Muscle layer of colon (tissue), 2 donors: ENCODE results near the gene KLHDC10.
"Not testable (repeated sequence)": the region's sequence is repeated elsewhere in the genome, so short reads cannot be mapped to it uniquely, and the experiment has no call there.

Experiments
- H3K27ac ChIP-seq: one replicate; pipeline ENCODE4 v1.7.0; 2013; ENCODE audit warnings: low read depth, mild to moderate bottlenecking, low read length, moderate library complexity
- H3K27me3 ChIP-seq, 2 donors: one replicate each; pipeline ENCODE4 v1.7.0; 2013; ENCODE audit warnings: low read length in 2 of 2, mild to moderate bottlenecking in 2 of 2; ENCODE audit not compliant: insufficient read depth in 2 of 2, control insufficient read depth in 1 of 2
- H3K36me3 ChIP-seq: one replicate; pipeline ENCODE4 v1.7.0; 2013; ENCODE audit warnings: mild to moderate bottlenecking, low read length; ENCODE audit not compliant: insufficient read depth
- H3K4me1 ChIP-seq: one replicate; pipeline ENCODE4 v1.7.0; 2013; ENCODE audit warnings: mild to moderate bottlenecking, low read length; ENCODE audit not compliant: insufficient read depth
- H3K4me3 ChIP-seq, 2 donors: one replicate each; pipeline ENCODE4 v1.7.0; 2013; ENCODE audit warnings: low read length in 2 of 2, low read depth in 1 of 2, mild to moderate bottlenecking in 1 of 2, moderate library complexity in 1 of 2
- H3K9ac ChIP-seq: one replicate; pipeline ENCODE4 v1.7.0; 2013; ENCODE audit warnings: low read length
- H3K9me3 ChIP-seq: one replicate; pipeline ENCODE4 v1.7.0; 2013; ENCODE audit warnings: mild to moderate bottlenecking, low read length
- donor health status: abdominal sarcoma.
- donor health status: Adenocarcinoma of cecum.

KLHDC10 gene

DNA sequence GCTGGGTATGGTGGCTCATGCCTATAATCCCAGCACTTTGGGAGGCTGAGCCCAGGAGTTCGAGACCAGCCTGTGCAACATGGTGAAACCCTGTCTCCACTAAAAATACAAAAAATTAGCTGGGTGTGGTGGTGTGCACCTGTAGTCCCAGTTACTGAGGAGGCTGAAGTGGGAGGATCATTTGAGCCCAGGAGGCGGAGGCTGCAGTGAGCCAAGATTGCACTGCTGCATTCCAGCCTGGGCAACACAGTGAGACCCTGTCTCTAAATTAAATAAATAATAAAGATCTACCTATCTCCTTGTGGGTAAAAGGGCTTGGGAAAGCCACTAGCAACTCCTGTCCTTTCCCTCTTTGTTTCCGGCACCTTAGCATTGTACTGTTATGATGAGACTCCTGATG lies 56.5 kb downstream of the KLHDC10 start:
- peaks cover 37% of the 10 kb centered on the region for H3K36me3 ChIP-seq

DNA sequence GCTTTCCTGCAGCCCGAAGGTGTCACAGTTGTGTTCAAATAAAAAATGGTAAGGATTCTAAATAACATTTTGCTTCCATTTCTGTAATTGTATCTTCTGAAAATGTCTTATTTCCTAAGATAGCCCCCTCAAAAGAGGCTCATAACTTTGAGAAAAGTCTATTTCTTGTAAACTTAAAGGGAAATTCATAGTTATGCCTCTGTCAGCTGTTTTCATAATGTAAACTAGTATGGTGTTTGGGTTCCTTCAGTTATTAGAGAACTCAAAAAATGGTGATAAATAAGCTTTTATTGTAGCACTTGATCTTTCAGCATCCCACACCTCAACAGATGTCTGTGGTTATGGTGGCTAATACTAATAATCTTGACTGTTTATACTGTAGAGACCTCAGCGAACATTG lies 57.1 kb downstream of the KLHDC10 start:
- Histone ChIP-seq H3K9ac (no peak overlapping the region), H3K27me3 (no peaks in the 10 kb centered on the region), H3K4me3 (no peak overlapping the region), H3K9me3 (no peaks in the 10 kb centered on the region), H3K27ac (no peak overlapping the region), H3K36me3 (peaks cover 32% of the 10 kb centered on the region), H3K4me1 (peaks cover 13% of the 10 kb centered on the region)

More for the DNA sequence above, 56.5 kb downstream of the KLHDC10 start:
- H3K9me3 ChIP-seq, H3K27ac ChIP-seq, H3K9ac ChIP-seq, H3K4me3 ChIP-seq, H3K27me3 ChIP-seq: not testable (repeated sequence)
- H3K4me1 ChIP-seq: peaks cover 13% of the 10 kb centered on the region

DNA sequence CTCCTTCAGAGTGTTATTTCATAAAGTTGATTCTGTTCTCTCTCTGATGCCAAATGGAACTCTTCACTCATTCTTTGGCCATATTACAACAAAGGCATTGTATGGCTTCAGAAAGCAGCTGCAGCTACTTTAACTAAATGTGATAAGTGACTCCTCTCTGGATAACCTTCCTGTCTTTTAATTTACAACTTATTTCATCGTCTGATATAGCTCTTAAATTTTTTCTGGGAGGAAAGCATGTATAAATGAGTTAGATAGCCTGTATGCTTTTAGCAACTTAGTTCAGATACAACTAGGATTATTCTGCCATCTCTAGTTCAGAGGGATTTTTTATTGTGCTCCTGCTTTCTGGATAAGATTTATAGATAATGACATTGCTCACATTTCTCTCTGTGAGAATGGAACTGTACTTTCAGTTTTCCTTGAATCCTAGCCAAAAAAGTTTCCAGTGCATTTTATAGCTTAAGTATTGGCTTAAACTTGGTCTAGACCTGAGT lies 57.5 kb downstream of the KLHDC10 start:
- Histone ChIP-seq H3K9me3 (no peaks in the 10 kb centered on the region), H3K36me3 (peaks cover 28% of the 10 kb centered on the region), H3K4me3 (no peak overlapping the region), H3K27ac (no peak overlapping the region), H3K4me1 (peaks cover 13% of the 10 kb centered on the region), H3K27me3 (no peaks in the 10 kb centered on the region), H3K9ac (no peak overlapping the region)

DNA sequence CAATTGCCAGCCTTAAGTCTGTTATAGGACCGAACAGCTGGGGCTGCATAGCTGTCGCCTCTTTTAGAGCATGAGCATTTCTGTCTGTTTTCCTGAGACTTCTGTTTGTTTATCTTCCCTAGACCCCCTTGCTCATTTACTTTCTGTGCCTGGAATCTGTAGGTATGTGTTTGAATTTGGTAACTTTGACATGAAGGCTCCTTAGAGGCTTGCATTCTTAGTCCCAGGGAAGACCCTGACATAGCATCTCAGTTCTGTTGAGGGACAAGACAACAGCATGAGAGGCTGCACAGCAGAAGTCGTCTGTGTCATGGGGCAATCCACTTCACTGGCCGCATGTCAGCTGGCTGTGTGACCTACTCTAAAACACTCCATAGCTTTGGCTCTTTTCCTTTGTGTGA lies 58.7 kb downstream of the KLHDC10 start:
- no peak overlapping the region for H3K4me3 ChIP-seq
- no peaks in the 10 kb centered on the region for H3K9me3 ChIP-seq
- H3K9ac ChIP-seq: no peak overlapping the region
- no peaks in the 10 kb centered on the region for H3K27me3 ChIP-seq
- H3K27ac ChIP-seq: no peak overlapping the region
- H3K36me3 ChIP-seq: peaks cover 33% of the 10 kb centered on the region
- H3K4me1 ChIP-seq: peaks cover 13% of the 10 kb centered on the region

DNA sequence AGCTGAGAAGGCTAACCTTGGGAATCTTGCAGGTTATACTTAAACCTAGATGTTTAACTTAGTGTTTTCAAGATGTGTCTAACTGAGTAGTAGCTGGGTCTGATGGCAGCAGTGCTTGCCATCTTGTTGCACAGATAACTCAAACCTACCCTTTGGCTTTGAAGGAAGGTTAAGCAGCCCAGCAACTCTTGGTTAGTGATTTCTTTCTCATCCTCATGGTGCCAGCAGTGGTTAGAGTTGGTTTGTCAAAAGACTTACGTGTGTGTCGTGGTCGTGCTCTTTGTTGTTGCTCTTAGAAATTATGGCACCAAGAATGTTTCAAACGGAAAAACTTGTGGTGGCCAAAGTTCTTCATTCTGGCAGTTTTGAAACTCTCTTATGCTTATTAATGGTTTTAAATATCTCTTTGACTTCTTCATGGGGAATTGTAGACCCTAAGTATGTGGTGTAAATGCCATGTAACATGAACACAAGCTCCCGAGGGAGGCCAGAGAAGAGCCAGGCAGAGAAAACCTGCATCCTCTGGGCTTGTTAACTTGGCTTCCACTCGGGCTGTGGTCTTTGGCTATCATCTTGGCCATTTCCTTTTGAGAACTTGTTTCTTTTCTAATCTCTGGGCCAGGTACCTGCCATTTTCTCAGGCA lies 61.0 kb downstream of the KLHDC10 start:
- H3K27ac ChIP-seq: no peak overlapping the region
- H3K4me1 ChIP-seq: peaks cover 13% of the 10 kb centered on the region
- no peak overlapping the region for H3K4me3 ChIP-seq
- H3K36me3 ChIP-seq: peaks cover 33% of the 10 kb centered on the region
- no peak overlapping the region for H3K9ac ChIP-seq
- H3K27me3 ChIP-seq: no peaks in the 10 kb centered on the region
- no peaks in the 10 kb centered on the region for H3K9me3 ChIP-seq

DNA sequence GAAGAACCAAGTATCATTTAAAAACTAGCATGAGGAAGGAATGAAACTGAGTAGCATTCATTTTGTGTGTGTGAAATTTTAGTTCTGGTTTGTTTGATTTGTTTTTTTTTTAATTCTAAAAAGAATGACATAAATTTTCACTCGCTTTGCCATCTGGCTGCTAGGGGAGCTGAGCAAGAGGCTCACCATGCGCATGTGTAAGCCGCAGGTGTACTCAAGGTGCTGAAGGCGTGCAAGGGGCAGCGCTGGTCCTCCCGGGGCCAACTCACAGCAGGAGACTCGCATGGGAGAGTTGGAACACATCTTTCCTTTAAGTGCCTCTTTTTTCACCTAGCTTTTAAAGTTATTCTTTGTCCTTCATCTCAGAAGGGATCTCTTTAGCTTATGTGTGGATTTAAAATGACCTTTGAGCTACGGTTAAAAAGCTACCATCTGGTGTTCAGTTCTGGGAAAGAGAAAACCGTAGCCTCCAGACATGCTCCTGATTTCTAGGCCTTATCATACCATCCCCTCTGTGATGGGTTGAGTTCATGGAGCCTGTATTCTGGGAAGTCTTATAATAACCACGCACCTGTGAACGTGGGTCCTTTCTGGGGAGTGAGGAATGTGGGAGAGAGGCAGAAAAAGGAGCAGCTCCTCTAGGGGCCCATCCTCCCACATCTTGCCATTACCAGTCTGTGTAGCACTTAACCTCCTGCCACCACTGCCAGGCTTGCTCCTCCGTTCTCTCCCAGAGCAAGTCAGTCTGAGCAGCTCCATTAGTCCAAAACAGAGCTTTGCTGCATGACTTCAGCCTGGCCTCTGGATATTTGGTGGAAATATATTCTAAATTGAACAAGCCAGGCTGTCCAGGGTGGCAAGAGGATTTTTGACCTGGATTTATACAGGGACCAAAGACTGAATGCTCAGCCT lies 61.9 kb downstream of the KLHDC10 start:
- H3K9ac ChIP-seq: no peak overlapping the region
- H3K27me3 ChIP-seq: no peaks in the 10 kb centered on the region
- peaks cover 12% of the 10 kb centered on the region for H3K4me1 ChIP-seq
- no peak overlapping the region for H3K4me3 ChIP-seq
- no peaks in the 10 kb centered on the region for H3K9me3 ChIP-seq
- H3K36me3 ChIP-seq: peaks cover 37% of the 10 kb centered on the region
- no peak overlapping the region for H3K27ac ChIP-seq

DNA sequence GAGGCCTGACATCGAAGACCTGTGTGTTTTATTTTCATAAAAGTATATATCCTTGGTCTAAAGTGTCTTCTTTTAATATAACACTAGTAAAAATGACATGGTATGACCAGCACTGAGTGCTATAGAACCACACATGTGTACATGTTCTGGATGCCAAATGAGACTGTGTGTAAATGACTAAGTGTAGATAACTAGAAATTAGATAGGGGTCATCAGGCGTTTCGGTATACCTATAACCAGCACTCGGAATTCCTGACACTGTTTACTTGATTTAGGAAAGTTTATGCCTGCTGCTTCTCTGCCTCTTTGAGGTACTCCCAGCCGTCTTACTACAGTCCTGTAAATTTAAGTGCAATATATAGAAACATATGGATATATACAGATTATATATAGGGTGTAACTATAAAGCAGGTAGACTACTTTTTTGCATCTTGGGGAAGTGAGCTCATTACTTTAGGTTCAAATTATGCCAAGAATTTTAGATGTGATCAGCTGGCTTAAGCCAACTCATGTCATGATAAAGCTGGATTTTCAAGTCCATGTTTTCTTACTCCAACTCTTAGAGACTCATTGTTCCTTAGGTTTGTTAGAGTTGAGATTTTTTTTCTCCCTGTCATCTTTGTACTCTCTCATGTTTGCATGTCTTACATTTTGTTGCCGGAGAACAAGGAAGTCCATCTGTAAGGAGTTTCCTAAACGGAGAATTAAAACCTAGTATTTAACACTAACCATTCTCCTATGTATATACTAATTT lies 62.9 kb downstream of the KLHDC10 start:
- H3K36me3 ChIP-seq: peaks cover 44% of the 10 kb centered on the region
- no peak overlapping the region for H3K9ac ChIP-seq
- no peaks in the 10 kb centered on the region for H3K9me3 ChIP-seq
- H3K27me3 ChIP-seq: no peaks in the 10 kb centered on the region
- no peak overlapping the region for H3K27ac ChIP-seq
- H3K4me1 ChIP-seq: peaks cover 2% of the 10 kb centered on the region
- no peak overlapping the region for H3K4me3 ChIP-seq

DNA sequence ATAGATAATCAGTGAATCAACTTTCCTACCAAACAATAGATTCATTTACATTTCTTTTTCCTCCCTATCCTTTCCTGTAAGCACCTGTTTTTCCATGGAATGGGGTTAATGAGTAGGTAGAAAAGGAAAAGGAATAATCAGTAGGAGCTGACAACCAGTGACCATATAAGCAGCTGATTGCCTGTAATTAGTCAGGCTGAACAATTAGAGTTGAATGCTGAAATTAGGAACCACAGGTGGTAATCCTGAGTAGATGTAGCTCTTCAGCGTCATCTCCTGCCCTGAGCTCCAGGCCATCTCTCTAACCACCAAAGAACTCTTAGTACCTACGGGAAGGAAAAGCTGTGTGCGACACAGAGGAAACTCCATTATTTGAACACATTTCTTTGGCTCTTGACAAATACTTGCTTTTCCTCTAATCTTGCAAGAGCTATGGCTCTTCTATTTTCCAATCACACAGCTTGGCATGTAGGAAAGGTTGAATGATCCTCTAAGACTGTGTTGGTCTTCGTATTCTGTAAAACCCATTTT lies 63.8 kb downstream of the KLHDC10 start:
- Histone ChIP-seq H3K36me3 (peaks cover 44% of the 10 kb centered on the region), H3K9me3 (no peaks in the 10 kb centered on the region), H3K4me3 (no peak overlapping the region), H3K4me1 (no peaks in the 10 kb centered on the region), H3K27me3 (no peaks in the 10 kb centered on the region), H3K9ac (no peak overlapping the region), H3K27ac (no peak overlapping the region)

DNA sequence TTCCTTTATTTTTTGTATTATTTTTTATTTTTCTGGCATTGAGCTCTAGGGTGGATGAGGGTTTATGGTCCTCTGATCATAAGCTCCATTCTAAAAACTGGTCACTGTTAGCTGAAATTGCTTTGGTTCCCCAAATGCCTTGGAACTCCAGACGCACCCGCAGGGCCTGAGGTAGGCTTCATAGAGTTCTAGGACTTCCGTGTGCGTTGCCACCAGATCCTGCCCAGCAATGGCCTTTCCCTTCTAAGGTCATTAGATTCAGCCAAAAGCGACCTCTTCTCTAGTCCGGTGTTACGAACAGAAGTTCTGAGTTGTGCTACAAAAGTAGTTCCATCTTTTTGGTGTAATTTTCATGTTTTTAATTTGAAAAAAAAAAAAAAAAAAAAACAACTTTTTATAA lies 64.4 kb downstream of the KLHDC10 start:
- H3K27ac ChIP-seq: no peak overlapping the region
- no peak overlapping the region for H3K4me3 ChIP-seq
- no peaks in the 10 kb centered on the region for H3K27me3 ChIP-seq
- H3K9me3 ChIP-seq: no peaks in the 10 kb centered on the region
- peaks cover 44% of the 10 kb centered on the region for H3K36me3 ChIP-seq
- H3K4me1 ChIP-seq: no peaks in the 10 kb centered on the region
- no peak overlapping the region for H3K9ac ChIP-seq

DNA sequence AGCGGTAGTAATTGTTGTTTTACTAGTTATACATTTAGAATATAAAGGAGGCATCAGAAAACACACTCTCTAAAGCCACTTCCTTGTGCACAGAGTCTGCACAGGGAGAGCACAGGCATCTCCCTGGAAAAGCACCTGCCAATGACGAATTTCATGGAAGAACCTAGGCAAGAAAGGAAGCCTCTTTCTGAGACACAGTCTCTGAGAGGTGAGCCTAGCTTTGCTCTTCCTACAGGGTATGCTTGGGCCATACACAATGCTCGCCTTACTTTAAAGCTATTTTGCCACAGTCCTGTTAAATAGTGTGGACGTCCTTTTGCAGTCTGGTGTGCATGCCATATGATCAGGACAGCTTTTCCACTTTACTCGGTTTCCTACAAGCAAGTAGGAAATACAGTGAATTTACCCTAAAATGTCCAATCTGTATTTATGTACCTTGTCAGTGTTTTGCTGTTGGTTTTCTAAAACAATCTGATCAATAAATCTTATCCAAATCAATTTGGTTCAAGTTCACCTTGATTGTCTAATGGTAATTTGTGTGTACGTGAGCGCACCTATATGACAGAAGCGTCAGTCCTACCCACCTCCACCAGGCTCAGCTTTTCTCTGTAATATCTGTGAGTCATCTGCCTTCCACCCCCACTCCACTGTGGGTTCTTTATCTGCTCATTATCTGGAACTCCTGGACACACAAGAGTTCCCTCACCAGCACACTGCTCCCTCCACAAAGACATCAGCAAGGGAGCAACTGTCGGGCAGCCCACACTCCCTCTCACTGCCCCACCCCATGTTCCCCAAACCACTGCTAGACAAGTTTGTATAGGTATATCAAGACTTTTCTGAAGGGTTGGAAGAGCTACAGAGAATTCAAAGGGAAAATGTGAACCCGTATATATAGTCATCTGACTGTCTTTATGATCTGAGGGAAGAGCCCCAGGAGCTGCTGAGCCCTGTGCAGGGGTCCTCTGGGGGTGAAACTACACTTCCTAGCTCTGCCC lies 65.2 kb downstream of the KLHDC10 start:
- no peaks in the 10 kb centered on the region for H3K4me1 ChIP-seq
- no peaks in the 10 kb centered on the region for H3K27me3 ChIP-seq
- H3K36me3 ChIP-seq: peaks cover 41% of the 10 kb centered on the region
- no peak overlapping the region for H3K4me3 ChIP-seq
- no peak overlapping the region for H3K27ac ChIP-seq
- no peaks in the 10 kb centered on the region for H3K9me3 ChIP-seq
- no peak overlapping the region for H3K9ac ChIP-seq
